Metanephros (tissue), 2 donors: Measurements from ENCODE around the gene WHRN. TPM values are rescaled to one million over a fixed set of nuclear protein-coding genes. Genes with fewer than 3 reads are reported as not detected.

Experiments
- small RNA-seq: library from RNA; depleted of rRNA; stranded (forward); fragments of <200 nt; gene quantifications from one replicate; pipeline ENCODE3, GENCODE V24; 2014; ENCODE audit warnings: low replicate concordance
- total RNA-seq: library from RNA; depleted of rRNA; stranded (reverse); fragments of >200 nt; gene quantifications from one replicate; pipeline ENCODE4 v1.2.3, GENCODE V29; 2014

WHRN gene
- total RNA-seq: 7.8 TPM

DNA sequence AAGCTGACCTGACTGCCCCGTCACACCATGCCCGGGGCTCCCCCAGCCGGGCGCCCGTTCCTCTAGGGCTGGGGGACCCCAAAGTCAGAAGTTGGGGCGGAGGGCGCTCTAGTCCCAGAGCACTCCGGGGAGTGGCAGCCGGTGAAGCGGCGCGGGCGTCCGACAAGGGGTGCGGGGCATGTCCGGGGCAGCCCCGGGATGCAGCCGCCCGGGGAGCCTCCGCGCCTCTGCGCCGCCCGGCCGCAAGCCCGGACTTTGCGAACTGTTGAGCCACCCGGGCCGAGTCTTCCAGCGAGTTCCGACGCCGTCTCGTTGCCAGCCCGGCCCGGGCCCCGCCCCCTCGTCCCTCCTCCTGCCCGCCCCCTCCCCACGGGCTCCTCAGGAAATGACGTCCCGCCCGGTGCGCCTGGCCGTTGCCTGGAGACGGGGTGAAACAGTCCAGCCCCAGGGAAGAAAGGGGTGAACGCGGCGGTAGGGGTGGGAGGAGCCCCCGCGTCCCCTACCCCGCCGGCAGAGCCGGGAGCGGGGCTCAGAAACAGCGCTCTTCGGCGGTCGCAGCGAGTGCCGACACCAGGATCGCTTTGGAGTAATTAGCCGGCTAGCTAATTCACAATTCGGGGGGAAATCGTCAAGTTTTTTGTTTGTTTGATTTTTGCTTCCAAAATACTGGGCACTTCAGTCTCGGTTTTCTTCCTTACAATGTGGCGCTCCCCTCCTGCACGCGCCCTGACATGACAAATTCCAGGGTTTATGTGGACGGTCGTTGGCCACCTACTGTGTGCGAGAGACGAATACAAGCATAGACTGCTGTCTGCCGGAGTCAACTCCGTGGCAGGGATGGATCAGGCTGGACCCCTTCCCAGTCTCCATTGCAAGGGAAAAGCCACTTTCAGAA lies at the start of gene WHRN:
Gene WHRN (minus strand): TSS at position 287 of the 895 bp plus-strand sequence. CDS start 672 bp downstream, outside the sequence.

DNA sequence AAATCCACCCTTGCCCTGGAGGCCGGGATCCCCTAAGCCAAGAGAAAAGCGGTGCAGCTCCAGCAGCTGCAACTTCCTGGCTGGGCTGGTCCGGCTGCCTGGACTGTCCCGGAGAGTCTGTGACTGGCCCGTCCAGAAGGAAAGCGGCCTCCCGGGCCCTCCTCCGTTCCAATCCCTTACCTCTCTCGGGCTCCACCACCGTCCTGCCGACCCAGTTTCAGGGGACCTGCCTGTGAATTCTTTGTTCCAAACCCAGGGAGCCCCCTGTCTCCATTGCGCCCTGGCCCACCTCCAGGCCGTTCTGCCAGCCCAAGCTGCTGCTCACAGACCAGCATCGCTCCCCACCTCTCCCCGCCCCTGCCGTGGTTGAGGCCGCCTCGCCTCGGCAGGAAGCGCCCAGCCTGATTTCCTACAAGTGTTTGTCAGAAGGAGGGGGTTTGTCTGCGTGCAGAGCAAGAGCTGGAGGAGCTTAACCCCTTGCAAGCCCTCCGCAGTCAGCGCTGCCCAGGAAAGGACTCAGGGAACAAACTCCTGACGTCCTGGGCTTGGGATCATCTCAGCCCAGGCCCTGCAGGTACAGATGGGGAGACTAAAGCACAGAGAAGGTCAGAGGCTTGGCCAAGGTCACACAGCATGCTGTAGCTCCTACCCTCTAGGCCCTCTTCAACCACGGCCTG lies 117.5 kb downstream of the WHRN start, which contains the start of gene AKNA:
Gene AKNA (minus strand): TSS at position 303 of the 677 bp plus-strand sequence. CDS start 6,649 bp downstream, outside the sequence.

Small RNAs within 50 kb of the gene (small RNA-seq; reads per million reads assigned to genes)
- gene AL138895.2: not detected

Other genes with a start within 250 kb of the WHRN start
- gene ORM1, start 182.4 kb downstream of the WHRN start, total RNA-seq: 3.7 TPM
- not detected for gene ORM2, start 175.6 kb downstream of the WHRN start, total RNA-seq
- gene AKNA, start 117.5 kb downstream of the WHRN start, total RNA-seq: 23.8 TPM
- gene ATP6V1G1, start 82.3 kb upstream of the WHRN start, total RNA-seq: 120 TPM
- gene TMEM268, start 105.8 kb upstream of the WHRN start, total RNA-seq: 7.7 TPM
- not detected for gene TEX53, start 152.3 kb upstream of the WHRN start, total RNA-seq
- gene TEX48, start 176.7 kb upstream of the WHRN start, total RNA-seq: not detected